ENCODE data around the gene BPIFB4. TPM values are rescaled to one million over a fixed set of nuclear protein-coding genes. Genes with fewer than 3 reads are reported as not detected.

Gene BPIFB4
- total and polyA plus RNA-seq, 2 experiments from 2014 or later = not detected

DNA sequence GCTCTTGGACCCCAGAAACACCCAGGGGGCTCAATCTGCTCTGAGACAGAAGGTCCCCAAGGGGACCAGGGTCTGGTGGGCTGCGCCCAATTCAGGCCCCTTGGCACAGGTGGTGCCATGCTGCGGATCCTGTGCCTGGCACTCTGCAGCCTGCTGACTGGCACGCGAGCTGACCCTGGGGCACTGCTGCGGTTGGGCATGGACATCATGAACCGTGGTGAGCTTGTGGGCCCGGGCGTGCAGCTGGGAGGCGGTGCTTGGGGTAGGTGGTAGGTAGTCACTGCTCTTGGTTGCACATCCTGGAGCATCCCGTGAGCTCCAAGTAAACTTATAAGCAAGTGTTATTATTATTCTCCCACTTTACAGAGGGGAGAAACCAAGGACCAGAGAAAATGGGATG is 47.9 kb upstream of the BPIFB4 start, which contains the start of gene BPIFB6 (continued):
- TF ChIP-seq, protein P1, sequence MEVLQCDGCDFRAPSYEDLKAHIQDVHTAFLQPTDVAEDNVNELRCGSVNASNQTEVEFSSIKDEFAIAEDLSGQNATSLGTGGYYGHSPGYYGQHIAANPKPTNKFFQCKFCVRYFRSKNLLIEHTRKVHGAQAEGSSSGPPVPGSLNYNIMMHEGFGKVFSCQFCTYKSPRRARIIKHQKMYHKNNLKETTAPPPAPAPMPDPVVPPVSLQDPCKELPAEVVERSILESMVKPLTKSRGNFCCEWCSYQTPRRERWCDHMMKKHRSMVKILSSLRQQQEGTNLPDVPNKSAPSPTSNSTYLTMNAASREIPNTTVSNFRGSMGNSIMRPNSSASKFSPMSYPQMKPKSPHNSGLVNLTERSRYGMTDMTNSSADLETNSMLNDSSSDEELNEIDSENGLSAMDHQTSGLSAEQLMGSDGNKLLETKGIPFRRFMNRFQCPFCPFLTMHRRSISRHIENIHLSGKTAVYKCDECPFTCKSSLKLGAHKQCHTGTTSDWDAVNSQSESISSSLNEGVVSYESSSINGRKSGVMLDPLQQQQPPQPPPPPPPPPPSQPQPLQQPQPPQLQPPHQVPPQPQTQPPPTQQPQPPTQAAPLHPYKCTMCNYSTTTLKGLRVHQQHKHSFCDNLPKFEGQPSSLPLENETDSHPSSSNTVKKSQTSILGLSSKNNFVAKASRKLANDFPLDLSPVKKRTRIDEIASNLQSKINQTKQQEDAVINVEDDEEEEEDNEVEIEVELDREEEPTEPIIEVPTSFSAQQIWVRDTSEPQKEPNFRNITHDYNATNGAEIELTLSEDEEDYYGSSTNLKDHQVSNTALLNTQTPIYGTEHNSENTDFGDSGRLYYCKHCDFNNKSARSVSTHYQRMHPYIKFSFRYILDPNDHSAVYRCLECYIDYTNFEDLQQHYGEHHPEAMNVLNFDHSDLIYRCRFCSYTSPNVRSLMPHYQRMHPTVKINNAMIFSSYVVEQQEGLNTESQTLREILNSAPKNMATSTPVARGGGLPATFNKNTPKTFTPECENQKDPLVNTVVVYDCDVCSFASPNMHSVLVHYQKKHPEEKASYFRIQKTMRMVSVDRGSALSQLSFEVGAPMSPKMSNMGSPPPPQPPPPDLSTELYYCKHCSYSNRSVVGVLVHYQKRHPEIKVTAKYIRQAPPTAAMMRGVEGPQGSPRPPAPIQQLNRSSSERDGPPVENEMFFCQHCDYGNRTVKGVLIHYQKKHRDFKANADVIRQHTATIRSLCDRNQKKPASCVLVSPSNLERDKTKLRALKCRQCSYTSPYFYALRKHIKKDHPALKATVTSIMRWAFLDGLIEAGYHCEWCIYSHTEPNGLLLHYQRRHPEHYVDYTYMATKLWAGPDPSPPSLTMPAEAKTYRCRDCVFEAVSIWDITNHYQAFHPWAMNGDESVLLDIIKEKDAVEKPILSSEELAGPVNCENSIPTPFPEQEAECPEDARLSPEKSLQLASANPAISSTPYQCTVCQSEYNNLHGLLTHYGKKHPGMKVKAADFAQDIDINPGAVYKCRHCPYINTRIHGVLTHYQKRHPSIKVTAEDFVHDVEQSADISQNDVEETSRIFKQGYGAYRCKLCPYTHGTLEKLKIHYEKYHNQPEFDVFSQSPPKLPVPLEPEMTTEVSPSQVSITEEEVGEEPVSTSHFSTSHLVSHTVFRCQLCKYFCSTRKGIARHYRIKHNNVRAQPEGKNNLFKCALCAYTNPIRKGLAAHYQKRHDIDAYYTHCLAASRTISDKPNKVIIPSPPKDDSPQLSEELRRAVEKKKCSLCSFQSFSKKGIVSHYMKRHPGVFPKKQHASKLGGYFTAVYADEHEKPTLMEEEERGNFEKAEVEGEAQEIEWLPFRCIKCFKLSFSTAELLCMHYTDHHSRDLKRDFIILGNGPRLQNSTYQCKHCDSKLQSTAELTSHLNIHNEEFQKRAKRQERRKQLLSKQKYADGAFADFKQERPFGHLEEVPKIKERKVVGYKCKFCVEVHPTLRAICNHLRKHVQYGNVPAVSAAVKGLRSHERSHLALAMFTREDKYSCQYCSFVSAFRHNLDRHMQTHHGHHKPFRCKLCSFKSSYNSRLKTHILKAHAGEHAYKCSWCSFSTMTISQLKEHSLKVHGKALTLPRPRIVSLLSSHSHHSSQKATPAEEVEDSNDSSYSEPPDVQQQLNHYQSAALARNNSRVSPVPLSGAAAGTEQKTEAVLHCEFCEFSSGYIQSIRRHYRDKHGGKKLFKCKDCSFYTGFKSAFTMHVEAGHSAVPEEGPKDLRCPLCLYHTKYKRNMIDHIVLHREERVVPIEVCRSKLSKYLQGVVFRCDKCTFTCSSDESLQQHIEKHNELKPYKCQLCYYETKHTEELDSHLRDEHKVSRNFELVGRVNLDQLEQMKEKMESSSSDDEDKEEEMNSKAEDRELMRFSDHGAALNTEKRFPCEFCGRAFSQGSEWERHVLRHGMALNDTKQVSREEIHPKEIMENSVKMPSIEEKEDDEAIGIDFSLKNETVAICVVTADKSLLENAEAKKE (CRISPR knock-in tag; IDR thresholded peaks at IDR 0.05) = no peak
- TF ChIP-seq STAT1 (IDR thresholded peaks at IDR 0.05; ENCODE audit: unreplicated experiment) (no peak), EZH2 (IDR thresholded peaks at IDR 0.05; ENCODE audit: low read depth, unreplicated experiment) (no peak), JUNB (IDR thresholded peaks at IDR 0.05; ENCODE audit: unreplicated experiment) (no peak), POLR2AphosphoS5 (IDR thresholded peaks at IDR 0.05; ENCODE audit: low read depth) (no peak), ZNF114 (CRISPR knock-in tag; IDR thresholded peaks at IDR 0.05) (no peak)
- TF ChIP-seq, protein P2, sequence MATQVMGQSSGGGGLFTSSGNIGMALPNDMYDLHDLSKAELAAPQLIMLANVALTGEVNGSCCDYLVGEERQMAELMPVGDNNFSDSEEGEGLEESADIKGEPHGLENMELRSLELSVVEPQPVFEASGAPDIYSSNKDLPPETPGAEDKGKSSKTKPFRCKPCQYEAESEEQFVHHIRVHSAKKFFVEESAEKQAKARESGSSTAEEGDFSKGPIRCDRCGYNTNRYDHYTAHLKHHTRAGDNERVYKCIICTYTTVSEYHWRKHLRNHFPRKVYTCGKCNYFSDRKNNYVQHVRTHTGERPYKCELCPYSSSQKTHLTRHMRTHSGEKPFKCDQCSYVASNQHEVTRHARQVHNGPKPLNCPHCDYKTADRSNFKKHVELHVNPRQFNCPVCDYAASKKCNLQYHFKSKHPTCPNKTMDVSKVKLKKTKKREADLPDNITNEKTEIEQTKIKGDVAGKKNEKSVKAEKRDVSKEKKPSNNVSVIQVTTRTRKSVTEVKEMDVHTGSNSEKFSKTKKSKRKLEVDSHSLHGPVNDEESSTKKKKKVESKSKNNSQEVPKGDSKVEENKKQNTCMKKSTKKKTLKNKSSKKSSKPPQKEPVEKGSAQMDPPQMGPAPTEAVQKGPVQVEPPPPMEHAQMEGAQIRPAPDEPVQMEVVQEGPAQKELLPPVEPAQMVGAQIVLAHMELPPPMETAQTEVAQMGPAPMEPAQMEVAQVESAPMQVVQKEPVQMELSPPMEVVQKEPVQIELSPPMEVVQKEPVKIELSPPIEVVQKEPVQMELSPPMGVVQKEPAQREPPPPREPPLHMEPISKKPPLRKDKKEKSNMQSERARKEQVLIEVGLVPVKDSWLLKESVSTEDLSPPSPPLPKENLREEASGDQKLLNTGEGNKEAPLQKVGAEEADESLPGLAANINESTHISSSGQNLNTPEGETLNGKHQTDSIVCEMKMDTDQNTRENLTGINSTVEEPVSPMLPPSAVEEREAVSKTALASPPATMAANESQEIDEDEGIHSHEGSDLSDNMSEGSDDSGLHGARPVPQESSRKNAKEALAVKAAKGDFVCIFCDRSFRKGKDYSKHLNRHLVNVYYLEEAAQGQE (IDR thresholded peaks at IDR 0.05; ENCODE audit: unreplicated experiment) = no peak
- TF ChIP-seq, protein P3, sequence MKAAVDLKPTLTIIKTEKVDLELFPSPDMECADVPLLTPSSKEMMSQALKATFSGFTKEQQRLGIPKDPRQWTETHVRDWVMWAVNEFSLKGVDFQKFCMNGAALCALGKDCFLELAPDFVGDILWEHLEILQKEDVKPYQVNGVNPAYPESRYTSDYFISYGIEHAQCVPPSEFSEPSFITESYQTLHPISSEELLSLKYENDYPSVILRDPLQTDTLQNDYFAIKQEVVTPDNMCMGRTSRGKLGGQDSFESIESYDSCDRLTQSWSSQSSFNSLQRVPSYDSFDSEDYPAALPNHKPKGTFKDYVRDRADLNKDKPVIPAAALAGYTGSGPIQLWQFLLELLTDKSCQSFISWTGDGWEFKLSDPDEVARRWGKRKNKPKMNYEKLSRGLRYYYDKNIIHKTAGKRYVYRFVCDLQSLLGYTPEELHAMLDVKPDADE (IDR thresholded peaks at IDR 0.05) = no peak

Measured in GM23338 (cell line).